Smooth muscle cell (in vitro differentiated cells): ENCODE measurements around the gene SNCB. TPM values are rescaled to one million over a fixed set of nuclear protein-coding genes. Genes with fewer than 3 reads are reported as not detected.

Experiments used
- DNase-seq: peaks from one replicate; lab custom pipeline; 2025; ENCODE audit not compliant: unreplicated experiment; lab: John Stamatoyannopoulos, UW
- H2AFZ ChIP-seq: fragments of 200-600 bp; sonication (generic); 2 replicates; pipeline ENCODE4 v1.6.0; 2016; ENCODE audit warnings: antibody characterized with exemption, low read depth, mild to moderate bottlenecking
- H3F3A ChIP-seq: fragments of 200-600 bp; sonication (generic); 2 replicates; pipeline ENCODE4 v1.6.0; 2017; ENCODE audit warnings: antibody characterized with exemption, low read depth
- H3K27ac ChIP-seq: fragments of 200-600 bp; sonication (generic); 2 replicates; pipeline ENCODE4 v1.5.1; 2016; ENCODE audit warnings: low read depth, mild to moderate bottlenecking
- H3K27me3 ChIP-seq: fragments of 200-600 bp; sonication (generic); 2 replicates; pipeline ENCODE4 v1.6.1; 2016; ENCODE audit warnings: low read depth, mild to moderate bottlenecking
- H3K36me3 ChIP-seq: fragments of 200-600 bp; sonication (generic); 2 replicates; pipeline ENCODE4 v1.5.1; 2016; ENCODE audit warnings: low read depth
- H3K4me1 ChIP-seq: fragments of 200-600 bp; sonication (generic); 2 replicates; pipeline ENCODE4 v1.5.1; 2016; ENCODE audit warnings: low read depth
- H3K4me2 ChIP-seq: fragments of 200-600 bp; sonication (generic); 2 replicates; pipeline ENCODE4 v1.6.0; 2016; ENCODE audit warnings: mild to moderate bottlenecking
- H3K4me3 ChIP-seq: fragments of 200-600 bp; sonication (generic); 2 replicates; pipeline ENCODE4 v1.5.1; 2016; ENCODE audit warnings: mild to moderate bottlenecking
- H3K79me2 ChIP-seq: fragments of 200-600 bp; sonication (generic); 2 replicates; pipeline ENCODE4 v1.6.0; 2016; ENCODE audit warnings: low read depth, mild to moderate bottlenecking
- H3K9ac ChIP-seq: fragments of 200-600 bp; sonication (generic); 2 replicates; pipeline ENCODE4 v1.6.0; 2016; ENCODE audit warnings: low read depth
- H3K9me3 ChIP-seq: fragments of 200-600 bp; sonication (generic); replicated peaks from 2 replicates; pipeline ENCODE4 v1.5.1; 2016; ENCODE audit warnings: low read depth
- H4K20me1 ChIP-seq: fragments of 200-600 bp; sonication (generic); 2 replicates; pipeline ENCODE4 v1.6.0; 2016; ENCODE audit warnings: low read depth
- WGBS: methylation state at CpG from one replicate; pipeline ENCODE4 v1.1.7; 2016; ENCODE audit warnings: low lambda C conversion rate; 5-methylcytosine and 5-hydroxymethylcytosine counted together
- polyA plus RNA-seq: library from polyadenylated mRNA; unstranded; fragments of >200 nt; fragmentation: Nextera tagmentation; extraction: Ambion mirVana; gene quantifications from 2 replicates; pipeline ENCODE4 v1.2.1, GENCODE V29; 2016
- total RNA-seq: library from RNA; depleted of rRNA; stranded (reverse); fragments of >200 nt; gene quantifications from 2 replicates; pipeline ENCODE4 v1.2.3, GENCODE V29; 2014
- TF ChIP-seq, protein P1 (sequence below): fragments of 200-600 bp; sonication (generic); IDR thresholded peaks from 2 replicates; pipeline ENCODE4 v1.5.1; 2017; ENCODE audit warnings: borderline replicate concordance, mild to moderate bottlenecking, antibody characterized with exemption; ENCODE audit not compliant: insufficient read depth, poor library complexity, severe bottlenecking

Gene SNCB
- total and polyA plus RNA-seq, 2 experiments from 2014 or later, result 0.45 to 0.55 TPM

DNA sequence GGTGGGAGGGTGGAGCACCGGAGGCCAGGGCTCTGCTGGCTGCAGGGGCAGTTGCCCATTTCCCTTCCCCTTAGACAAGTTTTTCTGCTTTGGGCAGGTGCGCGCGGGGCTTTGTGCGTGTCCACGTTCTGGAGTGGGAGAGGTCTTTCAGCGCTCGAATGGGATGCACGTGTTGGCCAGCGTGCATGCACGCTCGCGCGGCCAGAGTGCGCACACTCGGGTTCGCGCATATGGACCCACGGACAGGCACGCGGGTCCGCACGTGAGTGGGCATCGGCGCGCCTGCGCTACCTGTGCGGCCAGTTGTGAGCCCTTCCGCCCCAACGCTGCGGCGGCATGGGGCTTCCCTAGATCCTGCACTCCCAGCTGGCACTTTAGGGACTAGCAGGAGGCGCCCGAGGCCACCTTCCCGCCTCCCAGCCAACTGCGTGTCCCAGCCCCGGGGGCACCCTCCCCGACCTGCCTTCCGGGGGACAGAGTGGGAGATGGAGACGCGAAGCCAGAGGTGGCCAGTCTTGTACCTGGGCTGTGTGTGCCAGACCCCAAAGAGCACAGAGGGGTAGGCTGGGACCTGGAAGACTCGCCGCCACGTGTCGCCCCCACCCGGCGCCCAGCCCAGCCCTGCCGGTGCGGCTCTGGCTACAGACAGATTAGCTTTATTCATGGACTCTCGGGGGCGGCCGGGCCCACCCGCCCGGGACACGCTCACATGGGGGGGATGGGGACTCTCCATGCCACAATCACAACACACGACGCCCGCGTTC, 10.6 kb downstream of the SNCB start:
- TF ChIP-seq, protein P1, sequence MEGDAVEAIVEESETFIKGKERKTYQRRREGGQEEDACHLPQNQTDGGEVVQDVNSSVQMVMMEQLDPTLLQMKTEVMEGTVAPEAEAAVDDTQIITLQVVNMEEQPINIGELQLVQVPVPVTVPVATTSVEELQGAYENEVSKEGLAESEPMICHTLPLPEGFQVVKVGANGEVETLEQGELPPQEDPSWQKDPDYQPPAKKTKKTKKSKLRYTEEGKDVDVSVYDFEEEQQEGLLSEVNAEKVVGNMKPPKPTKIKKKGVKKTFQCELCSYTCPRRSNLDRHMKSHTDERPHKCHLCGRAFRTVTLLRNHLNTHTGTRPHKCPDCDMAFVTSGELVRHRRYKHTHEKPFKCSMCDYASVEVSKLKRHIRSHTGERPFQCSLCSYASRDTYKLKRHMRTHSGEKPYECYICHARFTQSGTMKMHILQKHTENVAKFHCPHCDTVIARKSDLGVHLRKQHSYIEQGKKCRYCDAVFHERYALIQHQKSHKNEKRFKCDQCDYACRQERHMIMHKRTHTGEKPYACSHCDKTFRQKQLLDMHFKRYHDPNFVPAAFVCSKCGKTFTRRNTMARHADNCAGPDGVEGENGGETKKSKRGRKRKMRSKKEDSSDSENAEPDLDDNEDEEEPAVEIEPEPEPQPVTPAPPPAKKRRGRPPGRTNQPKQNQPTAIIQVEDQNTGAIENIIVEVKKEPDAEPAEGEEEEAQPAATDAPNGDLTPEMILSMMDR, result no peak
- Histone ChIP-seq H3K27ac (no peak overlapping the region), H2AFZ (no peak overlapping the region), H3K36me3 (no peaks in the 10 kb centered on the region), H3K4me2 (peak overlapping the region; percentile 71), H3F3A (no peaks in the 10 kb centered on the region), H3K4me1 (peaks cover 6% of the 10 kb centered on the region), H3K79me2 (no peaks in the 10 kb centered on the region), H4K20me1 (no peaks in the 10 kb centered on the region), H3K9me3 (no peaks in the 10 kb centered on the region), H3K4me3 (no peak overlapping the region), H3K27me3 (peaks cover 71% of the 10 kb centered on the region), H3K9ac (no peak overlapping the region)
- no peak for DNase-seq
- WGBS, result 26% methylated on average over 50 of the region's 59 CpGs

DNA sequence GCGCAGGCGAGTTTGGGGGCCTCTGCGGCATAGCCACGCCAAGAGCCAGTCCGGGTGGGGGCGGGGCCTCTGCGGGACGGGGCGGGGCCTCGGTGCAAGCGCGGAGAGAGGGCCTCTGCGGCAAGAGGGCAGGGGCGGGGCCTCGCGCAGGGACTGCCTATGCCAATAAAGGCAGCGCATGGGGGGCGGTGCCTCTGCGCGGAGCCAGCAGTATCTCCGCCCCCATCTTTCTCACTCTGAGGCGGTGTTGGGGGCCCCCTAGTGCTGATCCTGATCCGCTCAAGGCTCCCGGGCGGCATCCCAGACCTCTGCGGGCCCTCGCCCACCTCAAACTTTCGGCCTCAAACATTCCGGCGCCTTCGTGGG, 11.1 kb downstream of the SNCB start:
- H3K27me3 ChIP-seq, result peaks cover 71% of the 10 kb centered on the region
- DNase-seq, result peak; percentile 19
- no peaks in the 10 kb centered on the region for H3F3A ChIP-seq
- H3K27ac ChIP-seq, result no peak overlapping the region
- TF ChIP-seq, protein P1, result peak; percentile 10
- H2AFZ ChIP-seq, result no peak overlapping the region
- H3K36me3 ChIP-seq, result no peaks in the 10 kb centered on the region
- H3K4me3 ChIP-seq, result no peak overlapping the region
- H3K9ac ChIP-seq, result no peak overlapping the region
- H3K79me2 ChIP-seq, result no peaks in the 10 kb centered on the region
- 8% methylated on average over 15 of the region's 31 CpGs for WGBS
- no peaks in the 10 kb centered on the region for H3K9me3 ChIP-seq
- no peak overlapping the region for H3K4me2 ChIP-seq
- peaks cover 6% of the 10 kb centered on the region for H3K4me1 ChIP-seq
- H4K20me1 ChIP-seq, result no peaks in the 10 kb centered on the region

GRCh38 chr5:176618783-176619182, 11.6 kb downstream of the SNCB start:
- 56% methylated on average over 19 of the region's 19 CpGs for WGBS
- H3K27me3 ChIP-seq, result peaks cover 68% of the 10 kb centered on the region

More at GRCh38 chr5:176618783-176619182, 11.6 kb downstream of the SNCB start:
- TF ChIP-seq, protein P1, result no peak
- H3K27ac ChIP-seq, result no peak overlapping the region
- H2AFZ ChIP-seq, result no peak overlapping the region
- H3K4me3 ChIP-seq, result no peak overlapping the region
- H3K36me3 ChIP-seq, result no peaks in the 10 kb centered on the region
- DNase-seq, result no peak
- H3F3A ChIP-seq, result no peaks in the 10 kb centered on the region
- no peak overlapping the region for H3K9ac ChIP-seq
- no peaks in the 10 kb centered on the region for H3K79me2 ChIP-seq
- H3K4me1 ChIP-seq, result peaks cover 6% of the 10 kb centered on the region
- no peaks in the 10 kb centered on the region for H3K9me3 ChIP-seq
- H3K4me2 ChIP-seq, result no peak overlapping the region
- H4K20me1 ChIP-seq, result no peaks in the 10 kb centered on the region
